Parathyroid adenoma (tissue), 2 donors: ENCODE data around the gene TPP2.

Experiments
- H2AFZ ChIP-seq: fragments of 300-600 bp; sonication (generic); one replicate; pipeline ENCODE4 v1.7.0; 2017; ENCODE audit warnings: antibody characterized with exemption, mild to moderate bottlenecking
- H3K27ac ChIP-seq: fragments of 300-600 bp; sonication (generic); one replicate; pipeline ENCODE4 v1.7.0; 2017
- H3K27me3 ChIP-seq: fragments of 300-600 bp; sonication (generic); one replicate; pipeline ENCODE4 v1.7.0; 2017; ENCODE audit warnings: low read length; ENCODE audit not compliant: control insufficient read depth, insufficient read depth
- H3K36me3 ChIP-seq: fragments of 300-600 bp; sonication (generic); one replicate; pipeline ENCODE4 v1.7.0; 2017; ENCODE audit warnings: low read length; ENCODE audit not compliant: control insufficient read depth, insufficient read depth
- H3K4me1 ChIP-seq: fragments of 300-600 bp; sonication (generic); one replicate; pipeline ENCODE4 v1.7.0; 2017; ENCODE audit warnings: control low read depth
- H3K4me2 ChIP-seq: fragments of 300-600 bp; sonication (generic); one replicate; pipeline ENCODE4 v1.7.0; 2017; ENCODE audit warnings: low read length
- H3K4me3 ChIP-seq: fragments of 300-600 bp; sonication (generic); one replicate; pipeline ENCODE4 v1.7.0; 2017; ENCODE audit warnings: low read depth, low read length
- H3K79me2 ChIP-seq: fragments of 300-600 bp; sonication (generic); one replicate; pipeline ENCODE4 v1.7.0; 2017; ENCODE audit warnings: control low read depth
- H3K9ac ChIP-seq: fragments of 300-600 bp; sonication (generic); one replicate; pipeline ENCODE4 v1.7.0; 2017; ENCODE audit warnings: mild to moderate bottlenecking
- H3K9me3 ChIP-seq: fragments of 300-600 bp; sonication (generic); one replicate; pipeline ENCODE4 v1.7.0; 2017; ENCODE audit warnings: low read length; ENCODE audit not compliant: control insufficient read depth
- CTCF ChIP-seq: fragments of 300-600 bp; sonication (generic); IDR thresholded peaks from one replicate; pipeline ENCODE4 v1.7.0; 2017; ENCODE audit warnings: antibody characterized with exemption, mild to moderate bottlenecking
- donor health status: primary hyperparathyroidism.

Gene TPP2

GRCh38 chr13:102645701-102646100 lies 48.9 kb downstream of the TPP2 start:
- H3K79me2 ChIP-seq: no peaks in the 10 kb centered on the region
- H3K4me1 ChIP-seq: no peaks in the 10 kb centered on the region
- no peak overlapping the region for H3K4me3 ChIP-seq
- no peaks in the 10 kb centered on the region for H3K27me3 ChIP-seq
- no peak overlapping the region for H3K9ac ChIP-seq
- H3K9me3 ChIP-seq: no peaks in the 10 kb centered on the region
- no peak overlapping the region for H3K27ac ChIP-seq
- H3K4me2 ChIP-seq: no peak overlapping the region
- TF ChIP-seq CTCF: no peak
- no peaks in the 10 kb centered on the region for H3K36me3 ChIP-seq
- H2AFZ ChIP-seq: no peak overlapping the region

- Histone ChIP-seq H3K4me1 (no peaks in the 10 kb centered on the region), H3K36me3 (no peaks in the 10 kb centered on the region), H3K79me2 (no peaks in the 10 kb centered on the region), H3K9ac (no peak overlapping the region), H2AFZ (no peak overlapping the region), H3K27me3 (no peaks in the 10 kb centered on the region), H3K9me3 (no peaks in the 10 kb centered on the region), H3K4me3 (no peak overlapping the region), H3K27ac (no peak overlapping the region), H3K4me2 (no peak overlapping the region)
- TF ChIP-seq CTCF: no peak
These were observed 51.3 kb downstream of the TPP2 start for GRCh38 chr13:102648046-102648445.

GRCh38 chr13:102650444-102650843 lies 53.7 kb downstream of the TPP2 start:
- Histone ChIP-seq H3K9ac (no peak overlapping the region), H2AFZ (no peak overlapping the region), H3K4me1 (no peaks in the 10 kb centered on the region), H3K4me3 (no peak overlapping the region), H3K9me3 (no peaks in the 10 kb centered on the region), H3K27ac (no peak overlapping the region), H3K36me3 (no peaks in the 10 kb centered on the region), H3K4me2 (no peak overlapping the region), H3K79me2 (no peaks in the 10 kb centered on the region), H3K27me3 (no peaks in the 10 kb centered on the region)
- TF ChIP-seq CTCF: no peak

GRCh38 chr13:102651392-102651791 lies 54.6 kb downstream of the TPP2 start:
- H3K79me2 ChIP-seq: no peaks in the 10 kb centered on the region
- no peaks in the 10 kb centered on the region for H3K4me1 ChIP-seq
- no peaks in the 10 kb centered on the region for H3K9me3 ChIP-seq
- no peak overlapping the region for H3K4me3 ChIP-seq
- TF ChIP-seq CTCF: no peak
- H3K36me3 ChIP-seq: no peaks in the 10 kb centered on the region
- no peak overlapping the region for H3K27ac ChIP-seq
- no peak overlapping the region for H3K9ac ChIP-seq
- no peak overlapping the region for H2AFZ ChIP-seq
- no peaks in the 10 kb centered on the region for H3K27me3 ChIP-seq
- no peak overlapping the region for H3K4me2 ChIP-seq

- no peaks in the 10 kb centered on the region for H3K9me3 ChIP-seq
- no peak overlapping the region for H3K4me3 ChIP-seq
- H3K9ac ChIP-seq: no peak overlapping the region
- H3K79me2 ChIP-seq: no peaks in the 10 kb centered on the region
- no peak overlapping the region for H2AFZ ChIP-seq
- TF ChIP-seq CTCF: no peak
- no peaks in the 10 kb centered on the region for H3K36me3 ChIP-seq
- no peak overlapping the region for H3K27ac ChIP-seq
- H3K4me1 ChIP-seq: no peaks in the 10 kb centered on the region
- no peaks in the 10 kb centered on the region for H3K27me3 ChIP-seq
- H3K4me2 ChIP-seq: no peak overlapping the region
These were observed 55.1 kb downstream of the TPP2 start for GRCh38 chr13:102651892-102652291.
